K562 (cell line): Measurements from ENCODE around the gene SH3BP5. TPM values are rescaled to one million over a fixed set of nuclear protein-coding genes. Genes with fewer than 3 reads are reported as not detected.

ENCODE experiments used
- ATAC-seq: fragments of 200-7000 bp; cut with Tn5 transposase; 3 replicates; pipeline ENCODE4 v1.9.1; 2020; ENCODE audit warnings: moderate library complexity
- BruUV-seq: library from RNA; stranded (reverse); fragments of 400-500 nt; replicated peaks from 2 replicates; lab custom pipeline; 2021; lab: Mats Ljungman, UMichigan
- CTCF ChIA-PET: fragments of 300-600 bp; formaldehyde crosslinking; extraction: SDS; loops from one replicate; lab custom pipeline; 2021; ENCODE audit warnings: low intra/inter-chr PET ratio; lab: Yijun Ruan, JAX
- POLR2A ChIA-PET: fragments of 300-600, 350-650 bp; sonication (Branson Sonifier 250); formaldehyde crosslinking; extraction: SDS; loops from one replicate; lab custom pipeline; 2021; ENCODE audit warnings: antibody characterized with exemption, inconsistent platforms; lab: Yijun Ruan, JAX
- DNase-seq, 4 experiments: peaks; one replicate each; pipeline versions ENCODE4 v3.0.0 to v3.0.0-alpha.2; 2011 to 2018; ENCODE audit warnings: low spot score in 3 of 4, mixed read lengths in 3 of 4; ENCODE audit errors: extremely low read depth in 1 of 4
- FAIRE-seq: peaks from 2 replicates; lab custom pipeline; 2011; peaks lifted over from hg19 to GRCh38; lab: Jason Lieb, UNC
- H2AFZ ChIP-seq: 2 replicates; pipeline ENCODE4 v1.6.0; 2011; ENCODE audit warnings: low read depth, low read length, control low read depth, inconsistent platforms
- H3K27ac ChIP-seq: fragments of 200-600 bp; 3 replicates; pipeline ENCODE4 v1.8.0; 2011; ENCODE audit warnings: low read depth, mild to moderate bottlenecking, control low read depth, inconsistent platforms, low read length, moderate library complexity, mixed read lengths; ENCODE audit errors: extremely low read depth
- H3K27me3 ChIP-seq, 2 experiments: fragments of 300-600 bp in 1 of 2; 2 replicates in 1 of 2; 3 replicates in 1 of 2; pipeline versions ENCODE4 v1.6.0 to v1.8.0; 2011; ENCODE audit warnings: inconsistent platforms in 2 of 2, low read length in 2 of 2, mild to moderate bottlenecking in 1 of 2, mixed read lengths in 1 of 2, moderate library complexity in 1 of 2; ENCODE audit not compliant: control insufficient read depth in 2 of 2, insufficient read depth in 2 of 2
- H3K36me3 ChIP-seq: fragments of 300-600 bp; 3 replicates; pipeline ENCODE4 v1.8.0; 2011; ENCODE audit warnings: mild to moderate bottlenecking, low read length, inconsistent platforms; ENCODE audit not compliant: control insufficient read depth, insufficient read depth
- H3K4me1 ChIP-seq, 2 experiments: fragments of 200-600 bp in 1 of 2; replicated peaks in 1 of 2; 2 replicates in 1 of 2; 3 replicates in 1 of 2; pipeline versions ENCODE4 v1.5.1 to v1.8.0; 2011; ENCODE audit warnings: inconsistent platforms in 2 of 2, low read length in 2 of 2, mild to moderate bottlenecking in 1 of 2, mixed read lengths in 1 of 2, moderate library complexity in 1 of 2; ENCODE audit not compliant: control insufficient read depth in 2 of 2, insufficient read depth in 2 of 2
- H3K4me2 ChIP-seq: 2 replicates; pipeline ENCODE4 v1.6.1; 2011; ENCODE audit warnings: low read length, control low read depth, inconsistent platforms, mixed read lengths; ENCODE audit not compliant: insufficient read depth
- H3K4me3 ChIP-seq: fragments of 200-600 bp; sonication (generic), shearing (Covaris generic); 2 replicates; pipeline ENCODE4 v1.5.1; 2016; ENCODE audit warnings: control low read depth, inconsistent platforms
- H3K79me2 ChIP-seq: fragments of 200-600 bp; 3 replicates; pipeline ENCODE4 v1.8.0; 2011; ENCODE audit warnings: low read length, inconsistent platforms; ENCODE audit not compliant: control insufficient read depth, insufficient read depth
- H3K9ac ChIP-seq, 2 experiments: 2 replicates each; pipeline versions ENCODE4 v1.6.0 to v1.6.1; 2011; ENCODE audit warnings: low read depth in 2 of 2, low read length in 2 of 2, control low read depth in 1 of 2, inconsistent platforms in 1 of 2, mild to moderate bottlenecking in 1 of 2, mixed read lengths in 1 of 2; ENCODE audit not compliant: insufficient read depth in 1 of 2
- H3K9me1 ChIP-seq: one replicate; pipeline ENCODE4 v1.6.0; 2011; ENCODE audit warnings: inconsistent platforms, mild to moderate bottlenecking, low read length, moderate library complexity; ENCODE audit not compliant: control insufficient read depth, insufficient read depth
- H3K9me3 ChIP-seq: replicated peaks from 2 replicates; pipeline ENCODE4 v1.5.1; 2011; ENCODE audit warnings: low read depth, low read length, inconsistent platforms; ENCODE audit not compliant: control insufficient read depth, insufficient read depth
- H4K20me1 ChIP-seq: replicated peaks from 2 replicates; pipeline ENCODE4 v1.6.1; 2011; ENCODE audit warnings: low read length, inconsistent platforms, mixed read lengths; ENCODE audit not compliant: control insufficient read depth, insufficient read depth
- CBFA2T2 ChIP-seq: fragments of 450-650 bp; conservative IDR thresholded peaks from 2 replicates; pipeline ENCODE4 v1.6.1; 2017; ENCODE audit warnings: mild to moderate bottlenecking
- DACH1 ChIP-seq: fragments of 450-650 bp; IDR thresholded peaks from 2 replicates; pipeline ENCODE4 v1.6.1; 2018; ENCODE audit not compliant: partially characterized antibody
- FOXJ3 ChIP-seq: sonication (generic); formaldehyde crosslinking; IDR thresholded peaks from 2 replicates; pipeline ENCODE4 v1.4.0; 2020; ENCODE audit warnings: mild to moderate bottlenecking, missing genetic modification reagents
- IFI16 ChIP-seq: fragments of 250-450 bp; sonication (Bioruptor Pico); IDR thresholded peaks from 2 replicates; pipeline ENCODE4 v2.1.2; 2022; ENCODE audit warnings: mild to moderate bottlenecking, inconsistent platforms
- POLR2H ChIP-seq: IDR thresholded peaks from 2 replicates; pipeline ENCODE4 v1.6.1; 2016; ENCODE audit warnings: missing genetic modification characterization, low read depth, mild to moderate bottlenecking, control low read depth, missing compliant biosample characterization, moderate library complexity
- SUPT5H ChIP-seq: fragments of 450-650 bp; IDR thresholded peaks from 2 replicates; pipeline ENCODE4 v1.6.1; 2016
- TGIF2 ChIP-seq: sonication (generic); formaldehyde crosslinking; IDR thresholded peaks from 2 replicates; pipeline ENCODE4 v1.8.1; 2022; ENCODE audit warnings: mild to moderate bottlenecking, missing genetic modification reagents, moderate library complexity
- ZNF197 ChIP-seq: fragments of 200-800 bp; sonication (Bioruptor generic); IDR thresholded peaks from 2 replicates; pipeline ENCODE4 v1.6.1; 2016; ENCODE audit warnings: low read depth, missing genetic modification characterization, missing compliant biosample characterization
- ZNF584 ChIP-seq: fragments of 200-800 bp; sonication (Bioruptor generic); IDR thresholded peaks from 2 replicates; pipeline ENCODE4 v1.6.1; 2016; ENCODE audit warnings: low read depth, mild to moderate bottlenecking, missing genetic modification characterization, missing compliant biosample characterization
- WGBS: fragments of 100-300 bp; shearing (Covaris generic); methylation state at CpG from one replicate; pipeline ENCODE4 v1.1.6; 2016; ENCODE audit warnings: low coverage, mixed read lengths; ENCODE audit not compliant: insufficient coverage; ENCODE audit errors: missing lambda C conversion rate; 5-methylcytosine and 5-hydroxymethylcytosine counted together
- in situ Hi-C: fragments of 300-500 bp; cut with MboI; formaldehyde crosslinking; loops from 4 replicates; pipeline ENCODE4 v1.15.0; 2018; ENCODE audit warnings: inconsistent platforms, mixed read lengths
- intact Hi-C: fragments of 100-400 bp; cut with micrococcal nuclease; formaldehyde crosslinking; loops from 2 replicates; pipeline ENCODE4 v1.14.2; 2022
- polyA plus RNA-seq, 8 experiments: library from polyadenylated mRNA; depleted of rRNA in 4 of 8; stranded (reverse) in 5 of 8; unstranded in 3 of 8; fragments of >200 nt; fragmentation: Nextera tagmentation in 2 of 8; fragmentation: Illumina TruSeq in 1 of 8; extraction: Ambion mirVana in 2 of 8; extraction: Trizol in 1 of 8; gene quantifications; 2 replicates each; pipeline versions ENCODE4 v1.2.1 to v1.2.3, GENCODE V29; 2011 to 2014; ENCODE audit warnings: inconsistent platforms in 1 of 8, missing spikeins in 1 of 8
- total RNA-seq, 7 experiments: library from RNA; depleted of rRNA in 6 of 7; stranded (reverse); fragments of >200 nt in 6 of 7; fragmentation: Illumina TruSeq in 2 of 7; extraction: Trizol in 2 of 7; gene quantifications; 2 replicates each; pipeline versions ENCODE4 v1.2.1 to v1.2.3, GENCODE V29; 2011 to 2021; ENCODE audit warnings: low replicate concordance in 1 of 7
- TF ChIP-seq, protein P1 (sequence below), 2 experiments: IDR thresholded peaks; 2 replicates each; pipeline ENCODE4 v1.6.1; 2011; ENCODE audit warnings: borderline replicate concordance in 1 of 2, control low read depth in 1 of 2, low read depth in 1 of 2, low read length in 1 of 2, mild to moderate bottlenecking in 1 of 2, mixed read lengths in 1 of 2, moderate library complexity in 1 of 2; ENCODE audit not compliant: insufficient read depth in 1 of 2, insufficient read length in 1 of 2, poor library complexity in 1 of 2, severe bottlenecking in 1 of 2; ENCODE audit errors: extremely low read depth in 1 of 2
- TF ChIP-seq, protein P2 (sequence below): sonication (generic); formaldehyde crosslinking; IDR thresholded peaks from 2 replicates; pipeline ENCODE4 v1.8.0; 2023; ENCODE audit warnings: missing genetic modification reagents, mild to moderate bottlenecking, borderline replicate concordance
- TF ChIP-seq, protein P3 (sequence below): fragments of 250-450 bp; sonication (Bioruptor Pico); IDR thresholded peaks from 2 replicates; pipeline ENCODE4 v1.9.0; 2021; ENCODE audit warnings: mild to moderate bottlenecking
- TF ChIP-seq, protein P4 (sequence below), 2 experiments: IDR thresholded peaks; 2 replicates each; pipeline ENCODE4 v1.6.1; 2012; ENCODE audit warnings: improper control_type of control experiment in 2 of 2, low read depth in 2 of 2, low read length in 2 of 2, borderline replicate concordance in 1 of 2

SH3BP5 gene
- total and polyA plus RNA-seq, 9 of the 15 experiments (the other 6 are each of a cell fraction or from before 2014, with no cell fraction given), result 2.9 to 29.0 (median 14.9) TPM

DNA sequence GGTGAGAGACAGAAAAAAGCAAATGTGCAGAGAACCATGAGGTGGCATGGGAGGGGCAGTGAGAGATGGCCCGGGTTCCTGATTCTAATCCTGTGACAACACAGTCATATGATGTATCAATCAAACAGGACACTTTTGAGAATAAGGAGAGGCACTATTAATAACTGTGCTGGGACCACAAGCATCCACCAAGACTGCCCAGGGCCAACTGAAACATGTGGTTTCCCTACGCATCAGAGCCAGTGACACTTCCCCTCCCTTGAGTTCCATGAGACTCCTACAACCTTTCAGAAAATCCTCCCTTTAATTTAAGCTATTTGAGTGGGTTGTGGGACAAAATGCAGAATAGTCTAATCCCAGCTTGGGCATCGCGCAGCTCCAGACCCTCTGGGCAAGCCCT lies 17.4 kb downstream of the SH3BP5 start:
- no TSS peak for BruUV-seq
- intact Hi-C loops, result no loop called here
- no peak for DNase-seq
- Histone ChIP-seq H3K9me3 (no peaks in the 10 kb centered on the region), H2AFZ (no peak overlapping the region), H3K4me1 (peaks cover 28 to 54% of the 10 kb centered on the region in 2 experiments), H3K27ac (peak overlapping the region; percentile 45; the same call in 1 of the 3 replicates), H3K4me3 (no peak overlapping the region), H3K36me3 (peaks cover 3% of the 10 kb centered on the region; the same call in 2 of the 3 replicates), H3K79me2 (peaks cover 27% of the 10 kb centered on the region; the same call in 2 of the 3 replicates), H3K27me3 (no peaks in the 10 kb centered on the region), H3K9me1 (no peaks in the 10 kb centered on the region), H3K4me2 (no peak overlapping the region), H3K9ac (no peak overlapping the region), H4K20me1 (no peaks in the 10 kb centered on the region)
- no peak for FAIRE-seq
- ATAC-seq, result no peak
- in situ Hi-C loops, result no loop called here
- WGBS, result 78% methylated on average over 4 of the region's 4 CpGs
- ChIA-PET POLR2A (interaction anchor here (0.6 to 1.0 kb wide), 2 partner anchors 9 to 17 kb away, joined by 3 to 4 read pairs; partner anchors contain the start of gene SH3BP5), CTCF (no interaction called here)
- TF ChIP-seq POLR2H (tag), result no peak
- no peak for TF ChIP-seq SUPT5H
- TF ChIP-seq, protein P1, sequence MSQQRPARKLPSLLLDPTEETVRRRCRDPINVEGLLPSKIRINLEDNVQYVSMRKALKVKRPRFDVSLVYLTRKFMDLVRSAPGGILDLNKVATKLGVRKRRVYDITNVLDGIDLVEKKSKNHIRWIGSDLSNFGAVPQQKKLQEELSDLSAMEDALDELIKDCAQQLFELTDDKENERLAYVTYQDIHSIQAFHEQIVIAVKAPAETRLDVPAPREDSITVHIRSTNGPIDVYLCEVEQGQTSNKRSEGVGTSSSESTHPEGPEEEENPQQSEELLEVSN (IDR thresholded peaks at IDR 0.05; ENCODE audit: borderline replicate concordance in 1 of 2, extremely low read depth in 1 of 2, insufficient read depth in 1 of 2, insufficient read length in 1 of 2, low read depth in 1 of 2, low read length in 1 of 2, poor library complexity in 1 of 2, severe bottlenecking in 1 of 2), result no peak
- TF ChIP-seq, protein P2, sequence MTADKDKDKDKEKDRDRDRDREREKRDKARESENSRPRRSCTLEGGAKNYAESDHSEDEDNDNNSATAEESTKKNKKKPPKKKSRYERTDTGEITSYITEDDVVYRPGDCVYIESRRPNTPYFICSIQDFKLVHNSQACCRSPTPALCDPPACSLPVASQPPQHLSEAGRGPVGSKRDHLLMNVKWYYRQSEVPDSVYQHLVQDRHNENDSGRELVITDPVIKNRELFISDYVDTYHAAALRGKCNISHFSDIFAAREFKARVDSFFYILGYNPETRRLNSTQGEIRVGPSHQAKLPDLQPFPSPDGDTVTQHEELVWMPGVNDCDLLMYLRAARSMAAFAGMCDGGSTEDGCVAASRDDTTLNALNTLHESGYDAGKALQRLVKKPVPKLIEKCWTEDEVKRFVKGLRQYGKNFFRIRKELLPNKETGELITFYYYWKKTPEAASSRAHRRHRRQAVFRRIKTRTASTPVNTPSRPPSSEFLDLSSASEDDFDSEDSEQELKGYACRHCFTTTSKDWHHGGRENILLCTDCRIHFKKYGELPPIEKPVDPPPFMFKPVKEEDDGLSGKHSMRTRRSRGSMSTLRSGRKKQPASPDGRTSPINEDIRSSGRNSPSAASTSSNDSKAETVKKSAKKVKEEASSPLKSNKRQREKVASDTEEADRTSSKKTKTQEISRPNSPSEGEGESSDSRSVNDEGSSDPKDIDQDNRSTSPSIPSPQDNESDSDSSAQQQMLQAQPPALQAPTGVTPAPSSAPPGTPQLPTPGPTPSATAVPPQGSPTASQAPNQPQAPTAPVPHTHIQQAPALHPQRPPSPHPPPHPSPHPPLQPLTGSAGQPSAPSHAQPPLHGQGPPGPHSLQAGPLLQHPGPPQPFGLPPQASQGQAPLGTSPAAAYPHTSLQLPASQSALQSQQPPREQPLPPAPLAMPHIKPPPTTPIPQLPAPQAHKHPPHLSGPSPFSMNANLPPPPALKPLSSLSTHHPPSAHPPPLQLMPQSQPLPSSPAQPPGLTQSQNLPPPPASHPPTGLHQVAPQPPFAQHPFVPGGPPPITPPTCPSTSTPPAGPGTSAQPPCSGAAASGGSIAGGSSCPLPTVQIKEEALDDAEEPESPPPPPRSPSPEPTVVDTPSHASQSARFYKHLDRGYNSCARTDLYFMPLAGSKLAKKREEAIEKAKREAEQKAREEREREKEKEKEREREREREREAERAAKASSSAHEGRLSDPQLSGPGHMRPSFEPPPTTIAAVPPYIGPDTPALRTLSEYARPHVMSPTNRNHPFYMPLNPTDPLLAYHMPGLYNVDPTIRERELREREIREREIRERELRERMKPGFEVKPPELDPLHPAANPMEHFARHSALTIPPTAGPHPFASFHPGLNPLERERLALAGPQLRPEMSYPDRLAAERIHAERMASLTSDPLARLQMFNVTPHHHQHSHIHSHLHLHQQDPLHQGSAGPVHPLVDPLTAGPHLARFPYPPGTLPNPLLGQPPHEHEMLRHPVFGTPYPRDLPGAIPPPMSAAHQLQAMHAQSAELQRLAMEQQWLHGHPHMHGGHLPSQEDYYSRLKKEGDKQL (CRISPR knock-in tag), result no peak
- TF ChIP-seq CBFA2T2, result no peak
- no peak for TF ChIP-seq DACH1
- no peak for TF ChIP-seq ZNF197 (CRISPR knock-in tag)
- TF ChIP-seq, protein P3, sequence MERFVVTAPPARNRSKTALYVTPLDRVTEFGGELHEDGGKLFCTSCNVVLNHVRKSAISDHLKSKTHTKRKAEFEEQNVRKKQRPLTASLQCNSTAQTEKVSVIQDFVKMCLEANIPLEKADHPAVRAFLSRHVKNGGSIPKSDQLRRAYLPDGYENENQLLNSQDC, result no peak
- TF ChIP-seq IFI16 (CRISPR knock-in tag), result no peak
- no peak for TF ChIP-seq FOXJ3 (CRISPR knock-in tag)
- no peak for TF ChIP-seq ZNF584 (CRISPR knock-in tag)
- no peak for TF ChIP-seq TGIF2 (CRISPR knock-in tag)
- TF ChIP-seq, protein P4, sequence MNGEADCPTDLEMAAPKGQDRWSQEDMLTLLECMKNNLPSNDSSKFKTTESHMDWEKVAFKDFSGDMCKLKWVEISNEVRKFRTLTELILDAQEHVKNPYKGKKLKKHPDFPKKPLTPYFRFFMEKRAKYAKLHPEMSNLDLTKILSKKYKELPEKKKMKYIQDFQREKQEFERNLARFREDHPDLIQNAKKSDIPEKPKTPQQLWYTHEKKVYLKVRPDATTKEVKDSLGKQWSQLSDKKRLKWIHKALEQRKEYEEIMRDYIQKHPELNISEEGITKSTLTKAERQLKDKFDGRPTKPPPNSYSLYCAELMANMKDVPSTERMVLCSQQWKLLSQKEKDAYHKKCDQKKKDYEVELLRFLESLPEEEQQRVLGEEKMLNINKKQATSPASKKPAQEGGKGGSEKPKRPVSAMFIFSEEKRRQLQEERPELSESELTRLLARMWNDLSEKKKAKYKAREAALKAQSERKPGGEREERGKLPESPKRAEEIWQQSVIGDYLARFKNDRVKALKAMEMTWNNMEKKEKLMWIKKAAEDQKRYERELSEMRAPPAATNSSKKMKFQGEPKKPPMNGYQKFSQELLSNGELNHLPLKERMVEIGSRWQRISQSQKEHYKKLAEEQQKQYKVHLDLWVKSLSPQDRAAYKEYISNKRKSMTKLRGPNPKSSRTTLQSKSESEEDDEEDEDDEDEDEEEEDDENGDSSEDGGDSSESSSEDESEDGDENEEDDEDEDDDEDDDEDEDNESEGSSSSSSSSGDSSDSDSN (IDR thresholded peaks at IDR 0.05; ENCODE audit: borderline replicate concordance in 1 of 2, low read depth in 2 of 2, low read length in 2 of 2), result no peak
